Endodermal cell (in vitro differentiated cells): ENCODE results near the gene TMEM143. TPM values are rescaled to one million over a fixed set of nuclear protein-coding genes. Genes with fewer than 3 reads are reported as not detected.

ENCODE experiments used
- DNase-seq: peaks from one replicate; pipeline ENCODE4 v3.0.0-alpha.2; 2017
- H3K27ac ChIP-seq: 2 replicates; pipeline ENCODE4 v1.5.1; 2013; ENCODE audit warnings: mild to moderate bottlenecking, low read depth, low read length, moderate library complexity
- H3K27me3 ChIP-seq: 2 replicates; pipeline ENCODE4 v1.6.1; 2013; ENCODE audit warnings: mild to moderate bottlenecking, low read length, moderate library complexity; ENCODE audit not compliant: insufficient read depth, control insufficient read depth, poor library complexity, severe bottlenecking
- H3K36me3 ChIP-seq: 2 replicates; pipeline ENCODE4 v1.7.0; 2013; ENCODE audit warnings: mild to moderate bottlenecking, low read length, moderate library complexity; ENCODE audit not compliant: control insufficient read depth, insufficient read depth
- H3K4me1 ChIP-seq: one replicate; pipeline ENCODE4 v1.7.0; 2013; ENCODE audit warnings: low read length; ENCODE audit not compliant: control insufficient read depth, insufficient read depth
- H3K4me3 ChIP-seq: 2 replicates; pipeline ENCODE4 v1.5.1; 2013; ENCODE audit warnings: mild to moderate bottlenecking, low read length, moderate library complexity
- H3K9ac ChIP-seq: 2 replicates; pipeline ENCODE4 v1.6.1; 2013; ENCODE audit warnings: mild to moderate bottlenecking, low read length, moderate library complexity; ENCODE audit not compliant: poor library complexity, severe bottlenecking; ENCODE audit errors: extremely low read depth
- H3K9me3 ChIP-seq: 2 replicates; pipeline ENCODE4 v1.6.1; 2013; ENCODE audit warnings: mild to moderate bottlenecking, low read length, moderate library complexity; ENCODE audit not compliant: control insufficient read depth
- H3K27ac Mint-ChIP-seq: 2 replicates; pipeline ENCODE4 v1.8.0; 2020; ENCODE audit warnings: mixed read lengths
- H3K27me3 Mint-ChIP-seq: 2 replicates; pipeline ENCODE4 v1.8.0; 2021; ENCODE audit warnings: mild to moderate bottlenecking, mixed read lengths; ENCODE audit not compliant: insufficient read depth
- H3K36me3 Mint-ChIP-seq: 2 replicates; pipeline ENCODE4 v1.8.0; 2020; ENCODE audit warnings: low read depth, mixed read lengths
- H3K4me1 Mint-ChIP-seq: 2 replicates; pipeline ENCODE4 v1.8.0; 2020; ENCODE audit warnings: mixed read lengths
- H3K4me3 Mint-ChIP-seq: 2 replicates; pipeline ENCODE4 v1.8.0; 2020; ENCODE audit warnings: mild to moderate bottlenecking, moderate library complexity, mixed read lengths
- H3K9me3 Mint-ChIP-seq: 2 replicates; pipeline ENCODE4 v1.8.0; 2020; ENCODE audit warnings: mild to moderate bottlenecking, mixed read lengths
- CTCF ChIP-seq: fragments of 200-600 bp; sonication (generic); conservative IDR thresholded peaks from 2 replicates; pipeline ENCODE4 v1.5.0; 2021; ENCODE audit warnings: antibody characterized with exemption, mild to moderate bottlenecking
- WGBS, 2 experiments: methylation state at CpG; one replicate each; pipeline versions ENCODE4 v1.1.5 to v1.1.7; 2013; ENCODE audit warnings: missing lambda C conversion rate in 2 of 2, mixed read lengths in 1 of 2; ENCODE audit not compliant: insufficient coverage in 1 of 2, insufficient read length in 1 of 2; 5-methylcytosine and 5-hydroxymethylcytosine counted together
- total RNA-seq, 2 donors: library from RNA; stranded (reverse); fragmentation: NEBNext Ultra II Directional in 1 of 2; extraction: Animal tissue kit (Norgen Biotek cat#: 25700) in 1 of 2; gene quantifications; 2 replicates in 1 of 2; 3 replicates in 1 of 2; pipeline ENCODE4 v1.2.1, GENCODE V29; 2021

The TMEM143 gene
- total RNA-seq, 2 donors from 2014 or later = 13.9 to 19.1 TPM

GRCh38 chr19:48290771-48291488 is 72.8 kb downstream of the TMEM143 start:
- peaks cover 28% of the 10 kb centered on the region for H3K36me3 Mint-ChIP-seq
- TF ChIP-seq CTCF = peak; percentile 97
- peaks cover 24% of the 10 kb centered on the region for H3K9me3 Mint-ChIP-seq
- peak overlapping the region; percentile 78 for H3K4me3 ChIP-seq
- H3K9ac ChIP-seq = peak overlapping the region; percentile 53
- H3K4me1 Mint-ChIP-seq = peaks cover 5% of the 10 kb centered on the region
- H3K27me3 ChIP-seq = no peaks in the 10 kb centered on the region
- H3K9me3 ChIP-seq = peaks cover 11% of the 10 kb centered on the region
- H3K4me1 ChIP-seq = no peaks in the 10 kb centered on the region
- H3K36me3 ChIP-seq = peaks cover 21% of the 10 kb centered on the region
- peak; percentile 95 for DNase-seq
- WGBS, 2 experiments = 1 to 2% methylated on average over 26 to 45 of the region's 45 CpGs
- peak overlapping the region; percentile 49 for H3K4me3 Mint-ChIP-seq
- peaks cover 49% of the 10 kb centered on the region for H3K27me3 Mint-ChIP-seq
- H3K27ac ChIP-seq = no peak overlapping the region
- peak overlapping the region; percentile 94 for H3K27ac Mint-ChIP-seq

GRCh38 chr19:48290401-48290770 is 73.4 kb downstream of the TMEM143 start:
- peak overlapping the region; percentile 78 for H3K4me3 ChIP-seq
- H3K27ac ChIP-seq = no peak overlapping the region
- peaks cover 33% of the 10 kb centered on the region for H3K36me3 Mint-ChIP-seq
- WGBS, 2 experiments = 0 to 1% methylated on average over 1 to 10 of the region's 10 CpGs
- peak; percentile 78 for TF ChIP-seq CTCF
- H3K4me1 Mint-ChIP-seq = peaks cover 5% of the 10 kb centered on the region
- peak overlapping the region; percentile 70 for H3K27ac Mint-ChIP-seq
- H3K27me3 ChIP-seq = no peaks in the 10 kb centered on the region
- peak; percentile 97 for DNase-seq
- peaks cover 16% of the 10 kb centered on the region for H3K9me3 ChIP-seq
- H3K9me3 Mint-ChIP-seq = peaks cover 30% of the 10 kb centered on the region
- peaks cover 27% of the 10 kb centered on the region for H3K36me3 ChIP-seq
- H3K9ac ChIP-seq = no peak overlapping the region
- H3K4me3 Mint-ChIP-seq = peak overlapping the region; percentile 49
- no peaks in the 10 kb centered on the region for H3K4me1 ChIP-seq
- peaks cover 45% of the 10 kb centered on the region for H3K27me3 Mint-ChIP-seq

DNA sequence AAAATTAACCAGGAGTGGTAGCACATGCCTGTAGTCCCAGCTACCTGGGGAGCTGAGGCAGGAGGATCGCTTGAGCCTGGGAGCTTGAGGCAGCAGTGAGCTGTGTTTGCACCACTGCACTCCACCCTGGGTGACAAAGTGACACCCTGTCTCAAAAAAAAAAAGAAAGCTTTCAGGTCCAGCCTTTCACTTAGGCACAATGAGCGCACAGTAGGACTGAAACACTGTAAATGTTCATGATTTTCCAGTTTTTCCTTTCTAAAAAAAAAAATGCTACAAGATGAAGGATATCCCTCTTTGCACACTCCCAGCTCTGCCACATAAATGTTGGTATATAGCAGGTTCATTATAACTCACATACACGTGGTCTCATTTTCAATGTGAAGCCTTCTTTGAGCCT is 76.0 kb downstream of the TMEM143 start:
- DNase-seq = no peak
- TF ChIP-seq CTCF = no peak
- Histone ChIP-seq H3K27me3 (no peaks in the 10 kb centered on the region), H3K27ac (no peak overlapping the region), H3K9me3 (peaks cover 33% of the 10 kb centered on the region), H3K36me3 (peaks cover 52% of the 10 kb centered on the region), H3K4me1 (no peaks in the 10 kb centered on the region), H3K4me3 (no peak overlapping the region), H3K9ac (no peak overlapping the region)
- peaks cover 59% of the 10 kb centered on the region for H3K36me3 Mint-ChIP-seq
- peaks cover 5% of the 10 kb centered on the region for H3K4me1 Mint-ChIP-seq
- H3K27me3 Mint-ChIP-seq = peaks cover 31% of the 10 kb centered on the region
- no peak overlapping the region for H3K4me3 Mint-ChIP-seq
- H3K9me3 Mint-ChIP-seq = peaks cover 53% of the 10 kb centered on the region
- H3K27ac Mint-ChIP-seq = no peak overlapping the region
- 90 to 93% methylated on average over 3 of the region's 3 CpGs for WGBS, 2 experiments
